ENCODE data around the gene GALNT2.

DNA sequence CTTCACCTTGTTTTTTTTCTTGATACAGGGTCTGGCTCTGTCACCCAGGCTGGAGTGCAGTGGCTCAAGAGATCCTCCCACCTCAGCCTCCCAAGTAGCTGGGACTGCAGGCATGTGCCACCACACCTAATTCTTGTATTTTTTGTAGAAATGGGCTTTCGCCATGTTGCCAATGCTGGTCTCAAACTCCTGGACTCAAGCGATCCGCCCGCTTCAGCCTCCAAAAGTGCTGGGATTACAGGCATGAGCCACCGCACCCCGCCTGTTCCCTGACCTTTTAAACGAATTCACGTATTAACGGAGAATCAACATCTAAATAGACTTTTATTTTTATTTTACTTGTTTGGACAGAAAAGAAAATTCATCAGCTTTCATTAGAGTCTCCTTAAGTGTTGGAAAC lies 254.3 kb downstream of the GALNT2 start:
- TF ChIP-seq, protein P1, sequence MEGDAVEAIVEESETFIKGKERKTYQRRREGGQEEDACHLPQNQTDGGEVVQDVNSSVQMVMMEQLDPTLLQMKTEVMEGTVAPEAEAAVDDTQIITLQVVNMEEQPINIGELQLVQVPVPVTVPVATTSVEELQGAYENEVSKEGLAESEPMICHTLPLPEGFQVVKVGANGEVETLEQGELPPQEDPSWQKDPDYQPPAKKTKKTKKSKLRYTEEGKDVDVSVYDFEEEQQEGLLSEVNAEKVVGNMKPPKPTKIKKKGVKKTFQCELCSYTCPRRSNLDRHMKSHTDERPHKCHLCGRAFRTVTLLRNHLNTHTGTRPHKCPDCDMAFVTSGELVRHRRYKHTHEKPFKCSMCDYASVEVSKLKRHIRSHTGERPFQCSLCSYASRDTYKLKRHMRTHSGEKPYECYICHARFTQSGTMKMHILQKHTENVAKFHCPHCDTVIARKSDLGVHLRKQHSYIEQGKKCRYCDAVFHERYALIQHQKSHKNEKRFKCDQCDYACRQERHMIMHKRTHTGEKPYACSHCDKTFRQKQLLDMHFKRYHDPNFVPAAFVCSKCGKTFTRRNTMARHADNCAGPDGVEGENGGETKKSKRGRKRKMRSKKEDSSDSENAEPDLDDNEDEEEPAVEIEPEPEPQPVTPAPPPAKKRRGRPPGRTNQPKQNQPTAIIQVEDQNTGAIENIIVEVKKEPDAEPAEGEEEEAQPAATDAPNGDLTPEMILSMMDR (IDR thresholded peaks at IDR 0.05): no peak
- no peak for TF ChIP-seq POLR2A (IDR thresholded peaks at IDR 0.05)
